ENCODE results near the gene OR10J1. TPM values are rescaled to one million over a fixed set of nuclear protein-coding genes. Genes with fewer than 3 reads are reported as not detected.

OR10J1 gene
- total RNA-seq, 1 experiment from 2014 or later: not detected

DNA sequence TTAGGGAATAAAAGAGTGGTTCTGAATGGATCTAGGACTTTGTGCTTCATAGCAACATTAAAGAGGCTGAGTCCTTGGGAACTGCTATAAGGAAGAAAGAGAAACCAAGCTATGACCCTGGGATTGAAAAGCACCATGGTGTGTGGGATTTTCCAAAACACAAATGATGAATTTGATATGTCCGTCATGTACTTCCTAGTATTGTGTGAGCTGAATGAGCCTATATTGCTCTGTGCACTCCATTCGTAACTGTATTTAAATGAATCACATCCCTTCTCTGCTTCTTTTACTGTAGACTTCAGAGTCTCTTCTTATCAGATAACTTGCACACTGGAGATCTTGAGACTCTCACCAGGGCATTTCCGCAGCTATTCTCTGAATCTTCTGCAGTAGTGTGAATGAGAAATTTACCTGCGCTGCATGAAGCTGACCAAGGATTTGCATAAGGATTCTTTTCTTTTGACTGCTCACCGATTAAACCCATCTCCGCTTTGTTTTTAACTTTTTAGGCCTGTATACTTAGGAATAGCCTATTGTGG, 30.6 kb upstream of the OR10J1 start:
- H3K27me3 Mint-ChIP-seq (ENCODE audit: low read depth): no peaks in the 10 kb centered on the region; the same call in 1 of the 2 replicates
- ChIA-PET POLR2A (no interaction called here), CTCF (interaction anchor here (1.3 kb wide), 1 partner anchor 13 kb away, joined by 3 read pairs; no protein-coding TSS in a partner anchor)
- H3K4me1 Mint-ChIP-seq: peaks cover 7% of the 10 kb centered on the region
- H3K9me3 Mint-ChIP-seq: peaks cover 46% of the 10 kb centered on the region
- 0 out of 2 replicates have a peak, but pooled peaks cover under 1% of the 10 kb centered on the region for H3K36me3 Mint-ChIP-seq
- H3K27ac Mint-ChIP-seq: no peak overlapping the region
- peak; percentile 41 for ATAC-seq
- DNase-seq (ENCODE audit: low spot score): no peak
- H3K4me3 Mint-ChIP-seq: no peak overlapping the region
- TF ChIP-seq, protein P1, sequence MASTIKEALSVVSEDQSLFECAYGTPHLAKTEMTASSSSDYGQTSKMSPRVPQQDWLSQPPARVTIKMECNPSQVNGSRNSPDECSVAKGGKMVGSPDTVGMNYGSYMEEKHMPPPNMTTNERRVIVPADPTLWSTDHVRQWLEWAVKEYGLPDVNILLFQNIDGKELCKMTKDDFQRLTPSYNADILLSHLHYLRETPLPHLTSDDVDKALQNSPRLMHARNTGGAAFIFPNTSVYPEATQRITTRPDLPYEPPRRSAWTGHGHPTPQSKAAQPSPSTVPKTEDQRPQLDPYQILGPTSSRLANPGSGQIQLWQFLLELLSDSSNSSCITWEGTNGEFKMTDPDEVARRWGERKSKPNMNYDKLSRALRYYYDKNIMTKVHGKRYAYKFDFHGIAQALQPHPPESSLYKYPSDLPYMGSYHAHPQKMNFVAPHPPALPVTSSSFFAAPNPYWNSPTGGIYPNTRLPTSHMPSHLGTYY (CRISPR knock-in tag; IDR thresholded peaks at IDR 0.05): no peak
- TF ChIP-seq, protein P2, sequence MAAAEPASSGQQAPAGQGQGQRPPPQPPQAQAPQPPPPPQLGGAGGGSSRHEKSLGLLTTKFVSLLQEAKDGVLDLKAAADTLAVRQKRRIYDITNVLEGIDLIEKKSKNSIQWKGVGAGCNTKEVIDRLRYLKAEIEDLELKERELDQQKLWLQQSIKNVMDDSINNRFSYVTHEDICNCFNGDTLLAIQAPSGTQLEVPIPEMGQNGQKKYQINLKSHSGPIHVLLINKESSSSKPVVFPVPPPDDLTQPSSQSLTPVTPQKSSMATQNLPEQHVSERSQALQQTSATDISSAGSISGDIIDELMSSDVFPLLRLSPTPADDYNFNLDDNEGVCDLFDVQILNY (CRISPR knock-in tag; IDR thresholded peaks at IDR 0.05): no peak
- no peak for TF ChIP-seq ZNF232 (CRISPR knock-in tag; IDR thresholded peaks at IDR 0.05)
- TF ChIP-seq, protein P3, sequence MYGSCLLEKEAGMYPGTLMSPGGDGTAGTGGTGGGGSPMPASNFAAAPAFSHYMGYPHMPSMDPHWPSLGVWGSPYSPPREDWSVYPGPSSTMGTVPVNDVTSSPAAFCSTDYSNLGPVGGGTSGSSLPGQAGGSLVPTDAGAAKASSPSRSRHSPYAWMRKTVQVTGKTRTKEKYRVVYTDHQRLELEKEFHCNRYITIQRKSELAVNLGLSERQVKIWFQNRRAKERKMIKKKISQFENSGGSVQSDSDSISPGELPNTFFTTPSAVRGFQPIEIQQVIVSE (CRISPR knock-in tag; IDR thresholded peaks at IDR 0.05; ENCODE audit: borderline replicate concordance): no peak
- no peak for TF ChIP-seq JAZF1 (CRISPR knock-in tag; IDR thresholded peaks at IDR 0.05)
- no peak for TF ChIP-seq TCF7 (CRISPR knock-in tag; IDR thresholded peaks at IDR 0.05; ENCODE audit: low read depth)
- TF ChIP-seq, protein P4, sequence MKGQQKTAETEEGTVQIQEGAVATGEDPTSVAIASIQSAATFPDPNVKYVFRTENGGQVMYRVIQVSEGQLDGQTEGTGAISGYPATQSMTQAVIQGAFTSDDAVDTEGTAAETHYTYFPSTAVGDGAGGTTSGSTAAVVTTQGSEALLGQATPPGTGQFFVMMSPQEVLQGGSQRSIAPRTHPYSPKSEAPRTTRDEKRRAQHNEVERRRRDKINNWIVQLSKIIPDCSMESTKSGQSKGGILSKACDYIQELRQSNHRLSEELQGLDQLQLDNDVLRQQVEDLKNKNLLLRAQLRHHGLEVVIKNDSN (CRISPR knock-in tag; IDR thresholded peaks at IDR 0.05): no peak
- TF ChIP-seq NR1H2 (CRISPR knock-in tag; IDR thresholded peaks at IDR 0.05): no peak
- no peak for TF ChIP-seq ZNF416 (CRISPR knock-in tag; IDR thresholded peaks at IDR 0.05)
- TF ChIP-seq NFYB (CRISPR knock-in tag; conservative IDR thresholded peaks at IDR 0.05; ENCODE audit: low read depth): no peak
- TF ChIP-seq, protein P5, sequence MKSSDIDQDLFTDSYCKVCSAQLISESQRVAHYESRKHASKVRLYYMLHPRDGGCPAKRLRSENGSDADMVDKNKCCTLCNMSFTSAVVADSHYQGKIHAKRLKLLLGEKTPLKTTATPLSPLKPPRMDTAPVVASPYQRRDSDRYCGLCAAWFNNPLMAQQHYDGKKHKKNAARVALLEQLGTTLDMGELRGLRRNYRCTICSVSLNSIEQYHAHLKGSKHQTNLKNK (CRISPR knock-in tag; IDR thresholded peaks at IDR 0.05): no peak
- TF ChIP-seq, protein P6, sequence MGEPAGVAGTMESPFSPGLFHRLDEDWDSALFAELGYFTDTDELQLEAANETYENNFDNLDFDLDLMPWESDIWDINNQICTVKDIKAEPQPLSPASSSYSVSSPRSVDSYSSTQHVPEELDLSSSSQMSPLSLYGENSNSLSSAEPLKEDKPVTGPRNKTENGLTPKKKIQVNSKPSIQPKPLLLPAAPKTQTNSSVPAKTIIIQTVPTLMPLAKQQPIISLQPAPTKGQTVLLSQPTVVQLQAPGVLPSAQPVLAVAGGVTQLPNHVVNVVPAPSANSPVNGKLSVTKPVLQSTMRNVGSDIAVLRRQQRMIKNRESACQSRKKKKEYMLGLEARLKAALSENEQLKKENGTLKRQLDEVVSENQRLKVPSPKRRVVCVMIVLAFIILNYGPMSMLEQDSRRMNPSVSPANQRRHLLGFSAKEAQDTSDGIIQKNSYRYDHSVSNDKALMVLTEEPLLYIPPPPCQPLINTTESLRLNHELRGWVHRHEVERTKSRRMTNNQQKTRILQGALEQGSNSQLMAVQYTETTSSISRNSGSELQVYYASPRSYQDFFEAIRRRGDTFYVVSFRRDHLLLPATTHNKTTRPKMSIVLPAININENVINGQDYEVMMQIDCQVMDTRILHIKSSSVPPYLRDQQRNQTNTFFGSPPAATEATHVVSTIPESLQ (CRISPR knock-in tag; IDR thresholded peaks at IDR 0.05): no peak
- TF ChIP-seq, protein P7, sequence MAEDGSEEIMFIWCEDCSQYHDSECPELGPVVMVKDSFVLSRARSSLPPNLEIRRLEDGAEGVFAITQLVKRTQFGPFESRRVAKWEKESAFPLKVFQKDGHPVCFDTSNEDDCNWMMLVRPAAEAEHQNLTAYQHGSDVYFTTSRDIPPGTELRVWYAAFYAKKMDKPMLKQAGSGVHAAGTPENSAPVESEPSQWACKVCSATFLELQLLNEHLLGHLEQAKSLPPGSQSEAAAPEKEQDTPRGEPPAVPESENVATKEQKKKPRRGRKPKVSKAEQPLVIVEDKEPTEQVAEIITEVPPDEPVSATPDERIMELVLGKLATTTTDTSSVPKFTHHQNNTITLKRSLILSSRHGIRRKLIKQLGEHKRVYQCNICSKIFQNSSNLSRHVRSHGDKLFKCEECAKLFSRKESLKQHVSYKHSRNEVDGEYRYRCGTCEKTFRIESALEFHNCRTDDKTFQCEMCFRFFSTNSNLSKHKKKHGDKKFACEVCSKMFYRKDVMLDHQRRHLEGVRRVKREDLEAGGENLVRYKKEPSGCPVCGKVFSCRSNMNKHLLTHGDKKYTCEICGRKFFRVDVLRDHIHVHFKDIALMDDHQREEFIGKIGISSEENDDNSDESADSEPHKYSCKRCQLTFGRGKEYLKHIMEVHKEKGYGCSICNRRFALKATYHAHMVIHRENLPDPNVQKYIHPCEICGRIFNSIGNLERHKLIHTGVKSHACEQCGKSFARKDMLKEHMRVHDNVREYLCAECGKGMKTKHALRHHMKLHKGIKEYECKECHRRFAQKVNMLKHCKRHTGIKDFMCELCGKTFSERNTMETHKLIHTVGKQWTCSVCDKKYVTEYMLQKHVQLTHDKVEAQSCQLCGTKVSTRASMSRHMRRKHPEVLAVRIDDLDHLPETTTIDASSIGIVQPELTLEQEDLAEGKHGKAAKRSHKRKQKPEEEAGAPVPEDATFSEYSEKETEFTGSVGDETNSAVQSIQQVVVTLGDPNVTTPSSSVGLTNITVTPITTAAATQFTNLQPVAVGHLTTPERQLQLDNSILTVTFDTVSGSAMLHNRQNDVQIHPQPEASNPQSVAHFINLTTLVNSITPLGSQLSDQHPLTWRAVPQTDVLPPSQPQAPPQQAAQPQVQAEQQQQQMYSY (CRISPR knock-in tag; IDR thresholded peaks at IDR 0.05): no peak
- no peak for TF ChIP-seq ZNF121 (CRISPR knock-in tag; IDR thresholded peaks at IDR 0.05)
- TF ChIP-seq IRF2 (CRISPR knock-in tag; IDR thresholded peaks at IDR 0.05; ENCODE audit: borderline replicate concordance, low read depth): no peak
- TF ChIP-seq, protein P8, sequence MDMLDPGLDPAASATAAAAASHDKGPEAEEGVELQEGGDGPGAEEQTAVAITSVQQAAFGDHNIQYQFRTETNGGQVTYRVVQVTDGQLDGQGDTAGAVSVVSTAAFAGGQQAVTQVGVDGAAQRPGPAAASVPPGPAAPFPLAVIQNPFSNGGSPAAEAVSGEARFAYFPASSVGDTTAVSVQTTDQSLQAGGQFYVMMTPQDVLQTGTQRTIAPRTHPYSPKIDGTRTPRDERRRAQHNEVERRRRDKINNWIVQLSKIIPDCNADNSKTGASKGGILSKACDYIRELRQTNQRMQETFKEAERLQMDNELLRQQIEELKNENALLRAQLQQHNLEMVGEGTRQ (CRISPR knock-in tag; IDR thresholded peaks at IDR 0.05): no peak
- TF ChIP-seq, protein P9, sequence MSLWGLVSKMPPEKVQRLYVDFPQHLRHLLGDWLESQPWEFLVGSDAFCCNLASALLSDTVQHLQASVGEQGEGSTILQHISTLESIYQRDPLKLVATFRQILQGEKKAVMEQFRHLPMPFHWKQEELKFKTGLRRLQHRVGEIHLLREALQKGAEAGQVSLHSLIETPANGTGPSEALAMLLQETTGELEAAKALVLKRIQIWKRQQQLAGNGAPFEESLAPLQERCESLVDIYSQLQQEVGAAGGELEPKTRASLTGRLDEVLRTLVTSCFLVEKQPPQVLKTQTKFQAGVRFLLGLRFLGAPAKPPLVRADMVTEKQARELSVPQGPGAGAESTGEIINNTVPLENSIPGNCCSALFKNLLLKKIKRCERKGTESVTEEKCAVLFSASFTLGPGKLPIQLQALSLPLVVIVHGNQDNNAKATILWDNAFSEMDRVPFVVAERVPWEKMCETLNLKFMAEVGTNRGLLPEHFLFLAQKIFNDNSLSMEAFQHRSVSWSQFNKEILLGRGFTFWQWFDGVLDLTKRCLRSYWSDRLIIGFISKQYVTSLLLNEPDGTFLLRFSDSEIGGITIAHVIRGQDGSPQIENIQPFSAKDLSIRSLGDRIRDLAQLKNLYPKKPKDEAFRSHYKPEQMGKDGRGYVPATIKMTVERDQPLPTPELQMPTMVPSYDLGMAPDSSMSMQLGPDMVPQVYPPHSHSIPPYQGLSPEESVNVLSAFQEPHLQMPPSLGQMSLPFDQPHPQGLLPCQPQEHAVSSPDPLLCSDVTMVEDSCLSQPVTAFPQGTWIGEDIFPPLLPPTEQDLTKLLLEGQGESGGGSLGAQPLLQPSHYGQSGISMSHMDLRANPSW (CRISPR knock-in tag; conservative IDR thresholded peaks at IDR 0.05; ENCODE audit: low read depth): no peak
- no peak for TF ChIP-seq RELA (CRISPR knock-in tag; IDR thresholded peaks at IDR 0.05; ENCODE audit: borderline replicate concordance)
- TF ChIP-seq, protein P10, sequence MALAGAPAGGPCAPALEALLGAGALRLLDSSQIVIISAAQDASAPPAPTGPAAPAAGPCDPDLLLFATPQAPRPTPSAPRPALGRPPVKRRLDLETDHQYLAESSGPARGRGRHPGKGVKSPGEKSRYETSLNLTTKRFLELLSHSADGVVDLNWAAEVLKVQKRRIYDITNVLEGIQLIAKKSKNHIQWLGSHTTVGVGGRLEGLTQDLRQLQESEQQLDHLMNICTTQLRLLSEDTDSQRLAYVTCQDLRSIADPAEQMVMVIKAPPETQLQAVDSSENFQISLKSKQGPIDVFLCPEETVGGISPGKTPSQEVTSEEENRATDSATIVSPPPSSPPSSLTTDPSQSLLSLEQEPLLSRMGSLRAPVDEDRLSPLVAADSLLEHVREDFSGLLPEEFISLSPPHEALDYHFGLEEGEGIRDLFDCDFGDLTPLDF (CRISPR knock-in tag; IDR thresholded peaks at IDR 0.05): no peak

Data from WTC11 (cell line).